ENCODE results near the gene TPK1.
A peak's percentile ranks its signal among the peaks of the same experiment; 100 is the strongest.
"Not testable (repeated sequence)": the region's sequence is repeated elsewhere in the genome, so short reads cannot be mapped to it uniquely, and the experiment has no call there.

The TPK1 gene

DNA sequence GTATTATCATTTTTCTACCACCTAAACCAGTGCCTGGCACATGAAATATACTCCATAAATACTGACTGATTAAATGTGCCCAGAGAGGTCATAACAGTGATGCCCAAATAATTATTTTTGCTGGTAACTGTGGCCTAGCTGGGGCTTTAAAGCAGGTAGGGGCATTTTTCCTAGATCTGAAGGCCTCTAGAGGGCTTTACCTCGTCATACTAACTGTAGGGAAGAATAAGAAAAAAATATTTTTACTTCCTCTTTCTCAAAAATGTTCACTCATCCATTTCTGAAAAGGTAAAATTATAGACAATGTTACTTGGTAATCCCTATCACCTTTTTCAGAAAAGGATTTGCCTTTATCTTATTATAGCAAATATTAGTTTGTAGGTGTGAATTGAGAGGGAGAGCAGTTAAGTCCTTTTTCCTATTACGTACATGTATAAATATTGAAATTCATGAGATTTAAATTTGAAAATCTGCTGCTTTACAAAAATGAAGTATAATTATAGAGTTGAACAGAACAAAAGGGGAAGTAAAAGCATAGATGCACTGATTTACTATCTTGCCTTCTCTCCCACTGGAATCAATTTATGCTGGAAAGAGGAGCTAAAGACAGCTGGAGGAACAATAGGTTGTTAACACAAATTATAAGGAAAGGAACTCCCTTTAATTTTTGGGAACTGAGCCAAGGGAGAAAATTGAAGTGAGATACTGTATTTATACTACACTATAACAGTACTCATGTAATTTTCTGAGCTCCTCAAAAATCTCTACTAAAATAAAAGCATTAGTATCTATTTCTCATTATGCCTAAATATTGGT is 360.8 kb downstream of the TPK1 start:
- no peak for DNase-seq (ENCODE audit: low spot score)

DNA sequence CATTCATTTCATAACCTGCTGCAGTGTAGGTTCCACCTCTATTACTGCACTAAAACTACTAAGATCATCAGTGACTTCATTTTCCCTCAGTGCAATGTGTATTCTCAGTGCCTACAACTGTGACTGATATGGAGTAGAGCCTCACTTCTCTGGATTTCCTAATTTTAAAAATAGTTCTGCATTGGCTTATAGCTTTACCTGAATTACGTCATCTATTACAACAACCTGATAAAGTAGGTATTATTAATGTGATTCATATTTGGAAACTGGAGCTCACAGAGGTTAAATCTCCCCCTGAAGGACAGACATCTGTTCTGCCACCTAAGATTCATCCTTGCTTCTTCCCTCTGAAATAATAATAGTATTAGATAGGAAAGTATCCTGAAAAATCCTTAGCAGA is 361.5 kb downstream of the TPK1 start:
- DNase-seq (ENCODE audit: low spot score) = no peak

DNA sequence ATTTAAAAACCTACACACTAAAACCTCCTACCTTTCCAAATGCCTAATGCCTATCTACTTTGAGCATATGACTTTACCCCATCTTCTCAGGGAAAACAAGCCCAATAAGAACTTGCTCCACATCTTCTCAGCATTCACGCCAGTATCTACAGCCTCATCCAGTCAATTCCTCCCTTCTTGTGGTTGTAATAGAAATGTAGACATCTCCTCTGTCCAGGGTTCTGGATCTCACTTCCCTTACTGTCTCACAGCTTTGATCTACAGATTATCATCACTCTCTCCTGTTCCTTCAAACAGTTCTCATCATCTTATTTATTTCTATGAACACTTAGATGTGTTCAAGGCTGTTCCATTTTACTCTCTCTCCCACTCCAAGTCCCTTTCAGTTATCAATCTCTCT is 361.9 kb downstream of the TPK1 start:
- DNase-seq (ENCODE audit: low spot score) = no peak

- no peak for DNase-seq (ENCODE audit: low spot score)
These were observed 365.8 kb downstream of the TPK1 start for GRCh38 chr7:144470078-144470477.

DNA sequence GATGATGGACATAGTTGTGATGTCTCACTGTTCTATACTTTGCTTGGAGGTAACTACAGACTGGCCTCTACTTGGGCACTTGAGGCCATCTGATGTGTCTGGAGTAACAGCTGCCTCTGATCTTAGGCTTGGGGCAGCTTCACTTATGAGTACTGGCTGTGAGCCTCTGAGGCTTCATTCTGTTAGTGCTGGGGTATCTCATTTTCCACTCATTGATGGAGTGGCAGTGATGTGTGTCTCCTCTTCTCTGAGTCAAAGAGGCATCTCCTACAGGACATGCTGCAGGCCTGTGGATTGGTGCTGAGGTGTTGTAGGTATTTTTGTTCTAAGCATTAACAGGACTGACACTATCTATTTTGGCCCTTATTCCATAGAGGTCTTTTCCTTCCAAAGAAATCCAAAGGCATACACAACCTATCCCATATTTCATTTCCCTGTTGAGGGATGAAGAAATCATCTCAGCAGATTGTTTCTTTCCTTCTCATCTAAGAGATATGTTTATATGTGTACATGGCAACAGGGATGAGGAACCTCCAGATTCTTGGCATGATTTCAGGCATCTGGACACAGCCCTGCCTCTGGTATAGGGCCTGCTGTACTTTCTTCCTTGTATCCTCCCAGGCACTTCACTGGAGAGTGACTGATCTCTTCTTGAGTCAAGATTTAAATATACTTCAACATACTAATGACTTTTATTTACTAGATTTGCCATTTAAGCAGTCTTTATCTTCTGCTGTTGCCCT is 366.7 kb downstream of the TPK1 start:
- no peak for DNase-seq (ENCODE audit: low spot score)

DNA sequence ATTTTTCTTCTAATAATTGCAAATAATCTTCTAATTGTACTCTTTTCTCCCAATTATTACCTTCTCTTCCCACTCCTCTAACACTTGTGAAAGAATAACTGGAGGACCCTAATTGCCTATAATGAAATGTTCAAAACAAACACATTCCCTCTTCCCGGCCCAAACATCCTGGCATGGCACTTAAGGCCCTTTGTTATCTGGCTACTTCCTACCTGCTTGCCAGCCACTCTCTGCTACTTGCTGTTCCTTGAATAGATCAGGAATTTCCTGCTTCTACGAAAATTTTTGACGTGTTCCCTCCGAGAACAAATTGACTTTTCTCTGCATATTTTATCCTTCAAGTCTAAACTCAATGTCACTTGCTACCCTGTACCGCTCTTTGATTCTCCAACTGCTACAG is 376.2 kb downstream of the TPK1 start:
- no peak for DNase-seq (ENCODE audit: low spot score)

GRCh38 chr7:144455040-144455404 is 380.8 kb downstream of the TPK1 start:
- DNase-seq (ENCODE audit: low spot score) = no peak

GRCh38 chr7:144454256-144455039 is 381.4 kb downstream of the TPK1 start:
- peak; percentile 20 for DNase-seq (ENCODE audit: low spot score)

DNA sequence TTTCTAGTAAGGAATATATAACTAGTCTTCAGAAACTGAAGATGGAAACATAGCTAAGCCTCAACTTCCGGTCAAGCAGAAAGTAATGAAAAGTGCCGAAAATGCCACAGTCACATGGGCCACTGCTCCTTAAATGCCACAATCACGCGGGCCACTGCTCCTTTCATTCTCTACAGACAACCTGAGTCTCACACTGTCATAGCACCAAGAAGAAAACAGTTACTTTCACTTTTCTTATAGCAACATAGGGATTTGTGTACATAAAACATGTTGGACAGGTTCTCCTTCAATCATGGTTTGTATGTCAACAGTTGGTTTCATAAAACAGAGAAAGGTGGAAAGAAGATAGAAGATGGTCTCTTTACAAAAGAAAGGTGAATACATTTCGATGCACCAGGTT is 383.8 kb downstream of the TPK1 start:
- no peak for DNase-seq (ENCODE audit: low spot score)

- DNase-seq (ENCODE audit: low spot score) = no peak
These were observed 390.3 kb downstream of the TPK1 start for GRCh38 chr7:144445590-144445989.

DNA sequence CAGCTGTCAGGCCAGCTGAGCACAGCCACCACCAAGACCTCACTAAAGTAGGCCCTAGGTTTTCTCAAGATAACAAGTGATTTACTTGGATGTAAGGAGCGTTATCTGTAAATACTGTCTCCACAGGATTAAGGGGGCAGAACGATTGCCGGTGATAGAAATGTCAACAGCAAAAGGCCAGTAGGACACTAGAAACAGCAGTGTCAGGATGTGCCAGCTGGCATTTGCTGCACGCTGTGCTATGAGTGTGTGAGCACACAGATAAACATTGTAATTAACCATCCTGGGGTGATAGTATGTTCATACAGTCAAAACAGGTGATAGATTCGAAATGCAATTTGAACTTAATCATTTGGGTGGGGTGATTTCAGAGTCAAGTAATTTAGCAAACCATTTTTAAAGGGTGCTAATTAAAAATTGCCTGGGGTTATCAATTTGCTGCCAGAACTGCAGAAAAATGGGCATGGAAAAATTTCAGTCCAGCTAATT is 396.1 kb downstream of the TPK1 start:
- DNase-seq (ENCODE audit: low spot score) = no peak

DNA sequence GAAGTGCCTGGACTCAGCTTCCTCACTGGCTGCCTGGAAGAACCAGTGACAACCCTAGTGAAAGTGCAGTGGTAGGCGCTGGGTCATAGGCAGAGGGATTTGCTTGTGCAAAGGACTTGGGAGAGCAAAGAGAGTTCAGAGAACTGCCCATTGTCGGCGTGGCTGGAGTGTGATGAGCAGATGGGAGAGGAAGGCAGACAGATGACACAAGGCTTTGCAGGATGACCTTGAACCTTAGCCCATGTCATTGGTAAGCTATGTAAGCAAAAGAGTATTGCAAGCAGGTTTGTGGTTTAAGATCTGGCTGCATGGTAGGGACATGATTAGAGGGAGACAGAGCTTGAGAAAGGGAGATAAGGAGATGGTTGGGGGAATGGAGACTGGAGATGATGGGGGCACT is 397.1 kb downstream of the TPK1 start:
- no peak for DNase-seq (ENCODE audit: low spot score)

GRCh38 chr7:144437370-144438191 is 398.3 kb downstream of the TPK1 start:
- DNase-seq (ENCODE audit: low spot score) = peak; percentile 90

GRCh38 chr7:144436500-144436899 is 399.4 kb downstream of the TPK1 start:
- no peak for DNase-seq (ENCODE audit: low spot score)

- DNase-seq (ENCODE audit: low spot score) = no peak
These were observed 407.4 kb downstream of the TPK1 start for GRCh38 chr7:144428431-144428830.

DNA sequence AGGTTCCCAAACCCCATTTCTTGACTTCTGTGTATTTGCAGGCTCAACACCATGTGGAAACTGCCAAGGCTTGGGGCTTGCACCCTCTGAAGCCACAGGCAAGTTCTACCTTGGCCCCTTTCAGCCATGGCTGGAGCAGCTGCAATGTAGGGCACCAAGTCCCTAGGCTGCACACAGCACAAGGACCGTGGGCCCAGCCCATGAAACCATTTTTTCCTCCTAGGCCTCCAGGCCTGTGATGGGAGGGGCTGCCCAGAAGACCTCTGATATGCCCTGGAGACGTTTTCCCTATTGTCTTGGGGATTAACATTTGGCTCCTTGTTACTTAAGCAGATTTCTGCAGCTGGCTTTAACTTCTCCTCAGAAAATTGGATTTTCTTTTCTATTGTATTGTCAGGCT is 408.3 kb downstream of the TPK1 start:
- DNase-seq (ENCODE audit: low spot score) = not testable (repeated sequence)

GRCh38 chr7:144418931-144419330 is 416.9 kb downstream of the TPK1 start:
- not testable (repeated sequence) for DNase-seq (ENCODE audit: low spot score)

DNA sequence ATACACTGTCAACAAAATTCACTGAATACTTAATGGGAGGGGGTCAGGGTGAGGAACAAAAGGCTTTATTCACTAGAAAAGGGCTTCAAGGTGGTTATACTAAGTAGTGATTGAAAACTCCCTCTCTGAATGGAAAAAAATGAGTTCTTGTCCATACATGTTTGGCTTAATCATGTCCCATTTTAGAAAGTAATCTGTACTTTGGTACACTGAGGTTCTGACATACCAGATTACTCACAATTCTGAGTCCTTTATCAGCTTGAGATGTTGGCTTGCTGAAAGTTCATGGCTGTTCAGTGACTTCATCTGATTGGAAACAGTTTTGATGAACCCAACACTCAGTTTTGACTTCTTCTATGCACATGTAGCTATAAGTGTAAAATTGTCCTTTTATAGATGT is 419.5 kb downstream of the TPK1 start:
- DNase-seq (ENCODE audit: low spot score) = no peak

DNA sequence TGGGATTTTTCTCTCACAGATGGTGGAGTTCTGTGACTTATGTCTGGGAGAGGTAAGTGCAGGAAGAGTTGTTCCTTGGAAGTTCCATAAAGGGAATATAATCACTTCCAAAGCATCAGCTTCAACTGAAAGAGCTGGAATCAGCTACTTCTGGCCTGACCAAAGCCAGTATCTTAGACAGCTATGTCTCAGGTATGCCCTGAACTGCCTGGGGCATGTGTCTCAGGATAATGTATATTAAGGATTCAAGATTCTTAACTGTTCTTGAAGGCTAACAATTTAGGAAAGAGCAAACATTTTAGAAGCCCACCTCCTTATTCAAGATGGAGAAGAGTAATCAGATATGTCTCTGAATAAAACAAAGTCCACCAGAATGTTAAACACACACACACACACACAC is 420.0 kb downstream of the TPK1 start:
- DNase-seq (ENCODE audit: low spot score) = no peak

GRCh38 chr7:144414815-144415214 is 421.0 kb downstream of the TPK1 start:
- DNase-seq (ENCODE audit: low spot score) = no peak

DNA sequence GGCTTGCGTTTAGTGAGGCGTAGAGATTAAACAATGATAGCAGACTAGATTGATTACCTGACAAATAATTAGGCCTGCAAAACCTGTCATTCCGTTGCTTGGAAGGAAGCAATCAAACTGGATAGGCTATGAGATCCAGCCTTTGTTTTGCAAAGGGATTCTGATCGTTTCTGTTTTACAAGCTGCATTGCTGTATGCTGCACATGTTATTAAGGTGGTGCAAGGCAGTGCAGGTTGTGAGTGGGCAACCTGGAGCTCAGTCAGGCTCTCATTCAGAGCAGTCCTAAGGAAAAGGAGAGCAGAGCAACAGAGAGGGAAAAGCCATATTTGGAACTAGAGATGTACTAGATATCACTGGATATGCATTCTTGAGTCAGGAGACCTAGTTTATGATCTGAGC is 425.4 kb downstream of the TPK1 start:
- no peak for DNase-seq (ENCODE audit: low spot score)

- no peak for DNase-seq (ENCODE audit: low spot score)
These were observed 427.7 kb downstream of the TPK1 start for GRCh38 chr7:144408121-144408520.
